ENCODE results near the gene LIPN.

The LIPN gene

DNA sequence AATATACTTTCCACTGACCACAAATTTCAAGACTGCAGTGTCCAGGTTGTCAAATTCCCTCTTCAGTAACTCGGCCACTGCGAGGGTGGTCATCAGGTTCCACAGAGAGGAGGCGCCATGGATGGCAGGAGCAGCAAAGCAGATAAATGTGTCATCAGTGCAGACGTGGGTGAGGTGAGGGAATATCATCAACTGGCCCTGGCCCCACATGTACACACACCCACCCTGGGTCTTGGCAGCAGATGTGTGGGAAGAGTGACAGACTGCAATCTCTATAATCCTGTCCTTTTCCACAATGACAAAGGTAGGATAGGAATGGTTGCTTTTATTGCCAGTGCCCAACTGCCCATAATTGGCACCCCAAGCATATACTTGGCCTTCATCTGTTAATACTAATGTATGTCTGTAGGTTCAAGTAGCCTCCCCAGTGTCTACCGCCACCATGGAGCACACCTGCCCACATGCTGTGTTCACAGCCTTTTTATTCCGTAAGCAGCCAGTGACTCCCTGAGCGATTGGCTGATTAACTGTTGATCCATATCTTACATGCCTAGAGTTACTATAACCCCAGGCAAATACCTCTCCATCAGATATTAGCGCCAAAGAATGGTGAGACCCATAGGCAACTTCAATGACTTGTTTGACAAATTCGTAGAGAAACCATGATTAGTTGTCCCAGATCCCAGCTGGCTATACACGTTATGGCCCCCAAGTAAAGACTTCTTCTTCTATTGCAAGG, 26.4 kb downstream of the LIPN start:
- DNase-seq: no peak

DNA sequence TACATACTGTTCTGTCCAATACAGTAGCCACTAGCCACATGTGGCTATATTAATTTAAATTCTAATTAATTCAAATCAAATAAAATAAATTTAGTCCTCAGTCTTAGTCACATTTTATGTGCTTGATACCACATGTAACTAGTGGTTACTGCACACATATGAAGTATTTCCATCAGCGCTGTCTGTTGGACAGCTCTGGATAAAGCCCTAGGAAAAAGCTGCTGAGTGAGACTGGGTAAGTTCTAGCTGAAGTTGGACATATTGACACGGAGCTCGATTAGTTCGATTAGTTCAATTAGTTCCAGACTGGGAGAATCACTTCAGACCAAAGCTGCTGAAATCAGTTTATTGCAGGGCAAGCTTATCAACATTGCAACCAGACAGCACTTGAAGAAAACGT, 27.6 kb downstream of the LIPN start:
- DNase-seq: no peak

- DNase-seq: no peak
These were observed 29.1 kb downstream of the LIPN start for GRCh38 chr10:88788924-88789323.

DNA sequence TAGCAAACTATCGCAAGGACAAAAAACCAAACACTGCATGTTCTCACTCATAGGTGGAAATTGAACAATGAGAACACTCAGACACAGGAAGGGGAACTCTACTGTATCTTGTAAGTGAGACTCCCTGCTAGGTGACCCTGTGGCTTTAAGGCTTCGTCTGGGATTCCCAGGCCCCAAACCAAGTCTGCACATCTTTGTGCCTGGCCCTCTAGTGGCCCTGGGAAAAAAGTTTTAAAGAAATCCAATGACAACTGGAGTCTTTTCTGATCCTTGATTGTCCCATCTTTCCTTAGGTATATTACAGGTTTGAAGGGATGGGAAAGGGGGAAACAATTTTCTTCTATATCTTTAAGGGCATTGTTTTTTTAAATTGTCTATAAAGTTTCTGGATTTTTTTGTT, 32.1 kb downstream of the LIPN start:
- no peak for DNase-seq

DNA sequence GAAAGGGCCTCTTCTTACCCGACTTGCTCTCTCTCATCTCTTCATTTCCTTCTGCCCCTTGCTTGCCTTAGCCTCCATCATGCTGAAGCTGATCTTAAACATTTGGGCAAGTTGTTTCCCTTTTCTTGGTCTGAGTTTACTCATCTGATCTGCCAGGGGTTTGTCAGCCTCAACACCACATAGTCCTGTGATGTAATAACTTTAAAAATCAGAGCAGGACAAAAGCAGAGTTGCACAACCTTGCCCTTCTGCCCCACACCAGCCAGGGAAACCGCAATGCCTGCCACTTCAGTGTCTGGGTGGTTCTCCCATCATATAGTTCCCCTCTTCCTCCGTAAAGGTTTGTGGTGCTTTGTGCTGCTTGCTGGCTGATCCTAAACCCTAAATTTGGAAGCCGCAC, 32.8 kb downstream of the LIPN start:
- DNase-seq: no peak

GRCh38 chr10:88793712-88794299, 34.0 kb downstream of the LIPN start:
- DNase-seq: no peak

GRCh38 chr10:88794731-88795130, 34.9 kb downstream of the LIPN start:
- no peak for DNase-seq

DNA sequence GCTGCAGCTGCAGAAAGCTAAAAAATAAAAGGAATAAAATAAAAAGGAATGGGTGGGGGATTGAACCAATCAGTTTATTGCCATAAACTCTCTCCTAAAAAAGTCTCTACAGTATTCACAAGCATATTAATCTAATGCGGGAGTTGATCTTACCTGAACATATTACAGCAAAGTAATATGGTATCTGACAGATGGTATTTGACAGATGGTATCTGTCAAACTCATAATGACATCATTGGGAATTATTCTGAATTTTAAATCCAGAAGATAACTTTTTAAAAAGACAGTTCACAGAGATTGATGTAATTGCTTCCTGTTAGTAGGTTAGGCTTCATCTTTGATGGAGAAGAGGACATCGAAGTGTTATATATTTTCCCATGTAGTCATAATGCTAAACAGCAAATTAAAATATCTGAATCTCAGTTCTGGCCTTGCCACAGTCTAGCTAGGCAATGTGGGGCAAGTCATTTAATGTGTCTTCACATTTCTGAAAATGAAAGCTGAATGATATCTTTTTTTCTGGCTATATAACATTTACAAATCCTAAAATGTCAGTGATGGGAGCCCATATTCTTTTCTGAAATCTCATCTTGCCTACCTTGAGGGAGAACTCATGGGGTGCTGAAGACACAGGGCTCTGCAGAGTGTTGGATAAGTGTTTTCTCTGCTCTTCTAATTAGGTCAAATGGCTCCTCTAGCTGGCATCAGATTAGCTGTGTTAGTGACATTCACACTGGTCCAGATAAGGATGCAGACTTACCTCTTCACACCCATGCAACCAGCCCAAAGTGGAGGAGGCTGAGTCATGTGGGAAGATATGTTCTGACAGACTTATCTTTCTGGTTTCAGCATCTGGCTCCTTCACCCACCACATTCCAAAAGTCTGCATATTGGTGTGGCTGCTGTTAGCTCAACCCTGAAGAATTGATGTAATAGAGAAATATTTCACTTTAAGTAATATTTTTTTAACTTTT, 40.6 kb downstream of the LIPN start:
- no peak for DNase-seq

DNA sequence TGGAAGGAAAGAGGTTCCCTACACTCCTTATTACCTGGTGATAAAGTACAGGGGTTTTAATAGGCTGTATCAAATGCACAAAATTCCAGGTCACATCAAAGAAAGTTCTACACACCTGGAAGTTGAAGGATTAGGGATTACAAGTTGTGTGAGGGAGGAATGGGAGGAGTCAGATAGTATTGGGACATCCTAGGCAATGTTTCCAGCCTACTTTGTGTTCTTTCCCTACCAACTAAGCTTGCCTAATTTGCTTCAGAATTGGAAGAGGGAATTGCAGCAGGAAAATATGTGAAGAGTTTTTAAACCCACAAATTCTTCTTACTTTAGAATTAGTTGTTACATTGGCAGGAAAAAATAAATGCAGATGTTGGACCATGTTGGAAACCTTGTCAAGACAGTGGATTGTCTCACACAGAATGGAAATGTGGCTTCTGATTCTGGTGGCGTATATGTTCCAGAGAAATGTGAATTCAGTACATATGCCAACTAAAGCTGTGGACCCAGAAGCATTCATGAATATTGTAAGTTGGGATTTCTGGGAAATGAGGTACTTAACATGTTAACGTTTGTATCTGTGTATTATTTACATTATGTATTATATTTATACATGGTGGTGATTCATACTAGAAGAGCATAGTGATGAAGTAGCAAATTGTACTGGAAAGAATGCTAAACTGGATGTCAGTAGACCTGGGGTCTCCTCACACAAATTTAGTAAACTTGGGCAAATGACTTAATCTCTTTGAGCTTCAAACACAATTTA, 42.9 kb downstream of the LIPN start, which contains the start of gene LIPM:
Gene LIPM (plus strand): TSS at position 208 of the 763 bp plus-strand sequence. CDS start 167 bp downstream, at position 375.
- no peak for DNase-seq

- DNase-seq: no peak
These were observed 43.8 kb downstream of the LIPN start for GRCh38 chr10:88803641-88804040.

GRCh38 chr10:88804083-88804812, 44.4 kb downstream of the LIPN start:
- no peak for DNase-seq

- no peak for DNase-seq
These were observed 45.5 kb downstream of the LIPN start for GRCh38 chr10:88805361-88805760.

DNA sequence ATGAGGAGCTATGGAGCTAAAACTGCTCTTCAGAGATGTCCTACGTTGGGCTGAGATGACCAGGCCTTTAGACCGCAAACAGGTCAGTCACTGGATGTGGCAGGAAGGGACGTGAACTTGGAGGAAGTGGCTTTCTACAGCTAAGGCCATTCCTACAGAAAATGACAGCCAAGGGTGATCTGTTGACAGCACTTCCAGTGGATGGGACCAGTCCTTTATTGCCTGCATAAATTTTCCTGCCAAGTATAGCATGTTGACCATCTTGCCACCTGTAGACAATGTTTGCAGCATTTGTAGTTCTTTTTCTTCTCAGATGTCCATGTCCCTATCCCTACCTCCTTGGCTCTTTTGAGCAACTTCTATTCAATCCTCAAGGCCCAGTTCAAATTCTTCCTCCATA, 46.1 kb downstream of the LIPN start:
- no peak for DNase-seq

DNA sequence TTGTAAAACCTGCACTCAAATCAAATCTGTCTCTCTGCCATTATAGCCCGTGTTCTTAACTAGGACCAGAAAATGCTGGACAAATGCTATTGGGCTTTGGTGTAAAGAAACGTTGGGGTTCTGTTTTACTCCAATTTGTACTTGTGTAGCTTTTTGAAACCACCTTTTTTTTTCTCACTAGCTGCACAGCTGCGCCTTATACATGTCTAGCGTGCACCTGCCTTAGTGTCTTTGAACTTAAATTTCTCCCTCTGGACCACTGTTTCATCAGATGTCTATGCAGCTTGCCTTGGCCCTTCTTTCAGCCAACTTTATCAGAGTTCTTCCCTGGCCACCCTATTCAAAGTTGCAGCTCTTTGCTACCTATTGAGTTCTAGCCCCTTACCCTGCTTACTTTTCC, 49.8 kb downstream of the LIPN start:
- DNase-seq: no peak

GRCh38 chr10:88810196-88810961, 50.6 kb downstream of the LIPN start:
- DNase-seq: no peak

DNA sequence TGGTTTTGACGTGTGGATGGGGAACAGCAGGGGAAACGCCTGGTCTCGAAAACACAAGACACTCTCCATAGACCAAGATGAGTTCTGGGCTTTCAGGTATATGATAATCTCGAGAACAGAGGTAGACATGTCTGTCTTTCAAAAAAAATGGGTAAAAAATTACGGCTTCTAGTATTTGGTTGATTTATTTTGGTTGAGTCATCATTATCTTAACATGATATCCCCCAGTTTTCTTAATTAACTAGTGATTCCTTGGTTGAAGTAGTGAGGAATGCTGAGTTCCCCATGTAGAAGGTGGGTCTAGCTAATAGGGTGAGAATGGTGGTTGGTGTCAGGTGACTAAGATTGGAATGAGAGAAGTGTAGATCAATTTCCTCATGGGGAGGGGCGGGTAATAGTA, 53.4 kb downstream of the LIPN start:
- DNase-seq: no peak

DNA sequence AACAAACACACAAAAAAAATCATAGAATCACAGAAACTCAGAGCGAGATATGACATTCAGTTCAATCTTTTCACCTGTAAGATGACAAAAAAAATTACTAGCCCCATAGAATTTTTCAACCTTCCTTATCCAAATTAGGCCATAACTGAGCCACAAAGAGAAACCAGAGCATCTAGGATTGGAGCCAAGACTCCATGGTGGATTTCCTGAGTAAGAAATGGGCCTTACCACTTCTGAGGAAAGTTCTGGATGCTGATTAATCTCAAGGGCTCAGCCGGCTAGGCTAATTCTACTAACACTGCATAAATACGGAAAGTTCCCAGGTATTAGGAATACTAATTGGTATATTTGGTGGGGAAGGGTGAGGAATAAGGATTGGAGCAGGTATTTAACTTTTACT, 59.5 kb downstream of the LIPN start:
- DNase-seq: no peak

DNA sequence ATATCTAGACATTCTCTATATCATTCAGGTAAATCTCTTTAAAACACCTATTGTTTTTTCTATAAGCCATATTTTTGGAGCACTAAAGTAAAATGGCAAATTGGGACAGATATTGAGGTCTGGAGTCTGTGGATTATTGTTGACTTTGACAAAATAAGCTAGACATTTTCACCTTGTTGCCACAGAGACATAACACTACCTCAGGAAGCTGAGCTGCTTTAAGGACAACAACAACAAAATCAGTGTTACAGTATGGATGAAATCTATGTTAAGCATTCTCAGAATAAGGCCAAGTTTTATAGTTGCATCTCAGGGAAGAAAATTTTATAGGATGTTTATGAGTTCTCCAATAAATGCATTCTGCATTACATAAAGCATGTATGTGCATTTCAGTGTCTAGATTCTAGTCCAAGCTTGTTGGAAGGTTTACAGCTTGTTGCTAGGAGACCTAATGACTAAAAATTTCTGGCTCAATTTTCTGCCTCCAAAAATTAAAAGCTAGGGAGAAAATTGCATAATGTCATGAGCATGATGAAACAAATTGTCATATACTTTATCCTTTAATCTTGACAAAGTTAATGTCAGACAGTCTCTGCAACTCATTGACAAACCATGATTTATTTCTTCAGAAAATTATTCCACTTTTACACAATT, 61.1 kb downstream of the LIPN start:
- DNase-seq: no peak

- DNase-seq: no peak
These were observed 66.6 kb downstream of the LIPN start for GRCh38 chr10:88826388-88826787.

- no peak for DNase-seq
These were observed 67.9 kb downstream of the LIPN start for GRCh38 chr10:88827671-88828070.

GRCh38 chr10:88828310-88828709, 68.5 kb downstream of the LIPN start:
- DNase-seq: no peak

Data from NCI-H446 treated with DMSO at 0.1 percent for 48 hours (cell line).